ENCODE measurements around the gene GALNT17.

- TF ChIP-seq CTCF (IDR thresholded peaks at IDR 0.05; ENCODE audit: low read depth, low read length) (no peak), EZH2phosphoT487 (IDR thresholded peaks at IDR 0.05; ENCODE audit: low read depth) (no peak)
Observed at GRCh38 chr7:71739520-71740173, 607.7 kb downstream of the GALNT17 start.
